Thymus (tissue), 11 donors: ENCODE data around the gene GP2. TPM values are rescaled to one million over a fixed set of nuclear protein-coding genes. Genes with fewer than 3 reads are reported as not detected.
A peak's percentile ranks its signal among the peaks of the same experiment; 100 is the strongest.

ENCODE experiments used
- DNase-seq, 9 donors: peaks; one replicate each; pipeline ENCODE4 v3.0.0-alpha.2; 2013; ENCODE audit warnings: low spot score in 9 of 9, low read depth in 6 of 9, missing footprints in 1 of 9
- H3K27ac ChIP-seq, 2 donors: one replicate each; pipeline ENCODE4 v1.5.1; 2013; ENCODE audit warnings: control low read depth in 1 of 2, low read depth in 1 of 2, low read length in 1 of 2, mild to moderate bottlenecking in 1 of 2, moderate library complexity in 1 of 2
- H3K27me3 ChIP-seq, 2 donors: one replicate each; pipeline ENCODE4 v1.5.1; 2013; ENCODE audit warnings: low read length in 1 of 2; ENCODE audit not compliant: control insufficient read depth in 2 of 2, insufficient read depth in 1 of 2
- H3K36me3 ChIP-seq, 2 donors: one replicate each; pipeline ENCODE4 v1.5.1; 2013; ENCODE audit warnings: low read length in 1 of 2, mild to moderate bottlenecking in 1 of 2, moderate library complexity in 1 of 2; ENCODE audit not compliant: control insufficient read depth in 2 of 2, insufficient read depth in 2 of 2
- H3K4me1 ChIP-seq, 2 donors: one replicate each; pipeline ENCODE4 v1.5.1; 2013; ENCODE audit warnings: low read length in 2 of 2; ENCODE audit not compliant: control insufficient read depth in 2 of 2, insufficient read depth in 2 of 2
- H3K4me3 ChIP-seq, 2 donors: one replicate each; pipeline ENCODE4 v1.5.1; 2013; ENCODE audit warnings: low read length in 2 of 2, control low read depth in 1 of 2, mild to moderate bottlenecking in 1 of 2
- H3K9me3 ChIP-seq, 2 donors: one replicate each; pipeline ENCODE4 v1.5.1; 2013; ENCODE audit warnings: low read length in 1 of 2, mild to moderate bottlenecking in 1 of 2; ENCODE audit not compliant: control insufficient read depth in 2 of 2, insufficient read depth in 1 of 2
- WGBS: extraction: QIAGEN DNeasy Blood & Tissue Kit; methylation state at CpG from one replicate; pipeline ENCODE4 v1.1.7; 2013; 5-methylcytosine and 5-hydroxymethylcytosine counted together
- polyA plus RNA-seq: library from polyadenylated mRNA; stranded (reverse); fragments of 200-250 nt; gene quantifications from one replicate; pipeline ENCODE4 v1.2.3, GENCODE V29; 2013
- total RNA-seq: library from RNA; stranded (reverse); fragments of 120-200 nt; gene quantifications from one replicate; pipeline ENCODE4 v1.2.4, GENCODE V29; 2013
- donor health status: healthy.

Gene GP2
- total and polyA plus RNA-seq, 2 donors = 0.09 to 0.94 TPM

DNA sequence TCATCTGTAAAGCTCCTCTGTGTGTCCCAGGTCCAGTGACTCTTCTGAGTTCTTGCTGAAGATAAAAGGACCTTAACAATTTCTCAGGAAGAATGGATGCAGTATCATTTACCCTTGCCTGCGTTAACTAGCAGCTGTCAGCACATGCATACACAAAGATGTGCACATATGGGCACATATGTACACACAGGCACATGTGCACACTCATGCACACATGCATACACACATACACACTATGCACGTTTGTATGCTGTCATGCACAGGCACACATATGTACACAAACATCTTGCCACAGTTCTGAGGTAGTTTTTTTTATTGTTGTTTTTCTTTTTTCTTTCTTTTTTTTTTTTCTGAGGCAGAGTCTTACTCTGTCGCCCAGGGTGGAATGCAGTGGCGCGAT lies 24.9 kb downstream of the GP2 start:
- DNase-seq = no peak
- 85% methylated on average over 5 of the region's 5 CpGs for WGBS
- no peak overlapping the region for H3K27ac ChIP-seq
- H3K4me1 ChIP-seq = no peaks in the 10 kb centered on the region
- no peaks in the 10 kb centered on the region for H3K9me3 ChIP-seq
- no peak overlapping the region for H3K4me3 ChIP-seq
- no peaks in the 10 kb centered on the region for H3K36me3 ChIP-seq
- H3K27me3 ChIP-seq = no peaks in the 10 kb centered on the region

DNA sequence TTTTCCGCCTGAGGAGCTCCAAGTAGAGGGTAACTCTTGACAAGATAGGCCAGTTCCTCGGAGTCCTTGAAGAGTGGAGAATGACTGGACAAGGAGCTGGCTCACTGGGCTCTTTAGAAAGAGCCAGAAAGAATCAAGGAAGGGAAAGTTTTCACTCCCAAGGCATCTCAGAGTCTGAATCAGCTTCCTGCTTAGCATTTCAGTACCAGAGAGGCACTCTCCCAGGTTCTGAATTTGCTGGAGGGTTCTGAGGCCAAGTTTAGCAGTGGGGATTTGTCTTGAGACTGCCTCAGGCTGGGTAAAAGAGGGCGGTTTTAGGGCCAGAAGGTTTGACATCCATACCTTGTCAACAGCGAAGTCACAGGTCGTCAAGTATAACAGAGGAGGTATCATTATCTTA lies 25.5 kb downstream of the GP2 start:
- H3K4me3 ChIP-seq = no peak overlapping the region
- no peaks in the 10 kb centered on the region for H3K9me3 ChIP-seq
- no peaks in the 10 kb centered on the region for H3K4me1 ChIP-seq
- 80% methylated on average over 5 of the region's 5 CpGs for WGBS
- no peak overlapping the region for H3K27ac ChIP-seq
- no peak for DNase-seq
- no peaks in the 10 kb centered on the region for H3K27me3 ChIP-seq
- no peaks in the 10 kb centered on the region for H3K36me3 ChIP-seq

GRCh38 chr16:20300312-20301097 lies 26.8 kb downstream of the GP2 start:
- Histone ChIP-seq H3K36me3 (no peaks in the 10 kb centered on the region), H3K4me3 (no peak overlapping the region), H3K27ac (no peak overlapping the region), H3K9me3 (no peaks in the 10 kb centered on the region), H3K27me3 (no peaks in the 10 kb centered on the region), H3K4me1 (no peaks in the 10 kb centered on the region)
- 33% methylated on average over 16 of the region's 16 CpGs for WGBS
- peak in 6 of 9 donors; percentile 4 to 30 (median 12) for DNase-seq

DNA sequence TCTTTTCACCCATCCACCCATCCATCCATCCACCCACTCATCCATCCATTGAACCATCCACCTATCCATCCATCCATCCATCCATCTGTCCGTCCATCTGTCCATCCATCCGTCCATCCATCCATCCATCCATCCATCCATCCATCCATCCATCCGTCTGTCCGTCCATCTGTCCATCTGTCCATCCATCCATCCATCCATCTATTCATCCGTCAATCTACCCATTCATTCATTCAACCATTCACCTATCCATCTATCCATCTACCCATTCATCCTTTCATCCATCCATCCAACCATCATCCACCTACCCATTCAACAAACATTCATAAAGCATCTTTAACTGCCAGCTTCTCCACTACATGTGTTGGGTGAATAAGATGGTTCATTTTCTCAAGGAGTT lies 28.9 kb downstream of the GP2 start:
- Histone ChIP-seq H3K4me1 (no peaks in the 10 kb centered on the region), H3K4me3 (no peak overlapping the region), H3K36me3 (no peaks in the 10 kb centered on the region), H3K27ac (no peak overlapping the region), H3K27me3 (no peaks in the 10 kb centered on the region), H3K9me3 (no peaks in the 10 kb centered on the region)
- WGBS = 72% methylated on average over 5 of the region's 5 CpGs
- DNase-seq = no peak

GRCh38 chr16:20291208-20292206 lies 35.8 kb downstream of the GP2 start:
- 41% methylated on average over 16 of the region's 16 CpGs for WGBS
- Histone ChIP-seq H3K4me1 (no peaks in the 10 kb centered on the region), H3K9me3 (no peaks in the 10 kb centered on the region), H3K27ac (no peak overlapping the region), H3K36me3 (no peaks in the 10 kb centered on the region), H3K27me3 (no peaks in the 10 kb centered on the region), H3K4me3 (no peak overlapping the region)
- no peak for DNase-seq

GRCh38 chr16:20289571-20289970 lies 37.7 kb downstream of the GP2 start:
- Histone ChIP-seq H3K9me3 (no peaks in the 10 kb centered on the region), H3K4me3 (no peak overlapping the region), H3K27ac (no peak overlapping the region), H3K4me1 (no peaks in the 10 kb centered on the region), H3K27me3 (no peaks in the 10 kb centered on the region), H3K36me3 (no peaks in the 10 kb centered on the region)
- no peak for DNase-seq
- 89% methylated on average over 3 of the region's 3 CpGs for WGBS

- DNase-seq = no peak
- H3K4me1 ChIP-seq = no peaks in the 10 kb centered on the region
- WGBS = 63% methylated on average over 6 of the region's 6 CpGs
- H3K27me3 ChIP-seq = no peaks in the 10 kb centered on the region
- no peaks in the 10 kb centered on the region for H3K9me3 ChIP-seq
- H3K36me3 ChIP-seq = no peaks in the 10 kb centered on the region
- H3K27ac ChIP-seq = no peak overlapping the region
- no peak overlapping the region for H3K4me3 ChIP-seq
Measured at GRCh38 chr16:20285993-20286499, 41.3 kb downstream of the GP2 start.

DNA sequence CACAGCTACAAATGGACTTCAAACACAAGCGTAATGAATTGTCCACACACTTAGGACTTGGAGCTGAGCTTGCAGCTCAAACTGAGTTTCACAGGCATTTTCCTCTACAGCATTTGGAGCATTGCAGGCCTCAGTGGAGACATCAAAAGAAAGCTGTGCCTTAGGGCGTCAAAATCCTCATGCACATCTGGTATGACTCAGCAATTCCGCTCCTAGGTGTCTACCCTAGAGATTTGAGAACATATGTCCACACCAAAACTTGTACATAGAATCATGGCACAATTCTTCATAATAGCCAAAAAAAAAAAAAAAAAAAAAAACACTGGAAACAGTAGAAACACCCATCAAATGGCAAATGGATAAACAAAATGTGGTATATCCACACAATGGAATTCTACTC lies 47.1 kb downstream of the GP2 start:
- no peak for DNase-seq
- Histone ChIP-seq H3K9me3 (no peaks in the 10 kb centered on the region), H3K27ac (no peak overlapping the region), H3K4me1 (no peaks in the 10 kb centered on the region), H3K36me3 (no peaks in the 10 kb centered on the region), H3K27me3 (no peaks in the 10 kb centered on the region), H3K4me3 (no peak overlapping the region)
- WGBS = 88% methylated on average over 3 of the region's 3 CpGs

GRCh38 chr16:20271893-20272292 lies 55.4 kb downstream of the GP2 start:
- 93% methylated on average over 2 of the region's 2 CpGs for WGBS
- no peaks in the 10 kb centered on the region for H3K36me3 ChIP-seq
- no peak for DNase-seq
- no peak overlapping the region for H3K4me3 ChIP-seq
- no peak overlapping the region for H3K27ac ChIP-seq
- no peaks in the 10 kb centered on the region for H3K9me3 ChIP-seq
- H3K27me3 ChIP-seq = no peaks in the 10 kb centered on the region
- no peaks in the 10 kb centered on the region for H3K4me1 ChIP-seq
